Measurements from ENCODE around the gene C20orf141.

The C20orf141 gene

DNA sequence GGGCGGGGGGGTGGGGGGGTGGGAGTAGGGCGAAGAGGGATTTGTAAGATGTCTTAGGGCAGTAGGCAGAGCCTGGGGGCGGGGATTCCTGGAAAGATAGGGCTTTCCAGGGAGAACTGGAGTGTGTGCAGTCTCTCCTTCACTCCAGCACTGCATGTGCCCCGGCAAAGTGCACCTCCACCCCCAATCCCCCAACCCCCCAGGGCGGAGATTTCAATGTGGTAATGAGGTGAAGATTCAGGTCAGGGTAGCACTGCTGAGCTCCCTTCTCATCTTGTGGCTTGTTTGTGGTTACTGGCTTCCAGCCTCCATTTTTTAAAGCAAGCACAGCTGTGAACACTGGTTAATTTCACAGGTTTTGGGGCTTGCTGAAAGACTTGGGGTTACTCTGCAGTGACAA, 7.3 kb downstream of the C20orf141 start:
- Histone ChIP-seq H3K27me3 (ENCODE audit: insufficient read depth, low read length, poor library complexity, severe bottlenecking) (no peaks in the 10 kb centered on the region), H3K9me2 (replicated peaks; ENCODE audit: low read depth, low read length) (no peaks in the 10 kb centered on the region), H3K4me1 (ENCODE audit: insufficient read depth, low read length, poor library complexity, severe bottlenecking) (peaks cover 20% of the 10 kb centered on the region), H3K36me3 (ENCODE audit: insufficient read depth, low read length) (no peaks in the 10 kb centered on the region), H3K79me2 (ENCODE audit: insufficient read depth, low read length) (no peaks in the 10 kb centered on the region), H2AFZ (ENCODE audit: low read length) (no peak overlapping the region), H3K9ac (ENCODE audit: low read depth, low read length, poor library complexity, severe bottlenecking) (no peak overlapping the region), H3F3A (ENCODE audit: low read depth) (no peaks in the 10 kb centered on the region), H3K4me3 (ENCODE audit: low read length, poor library complexity, severe bottlenecking) (no peak overlapping the region), H3K4me2 (ENCODE audit: low read depth, low read length, poor library complexity, severe bottlenecking) (peak overlapping the region; percentile 35), H3K9me3 (ENCODE audit: insufficient read depth, low read depth, low read length) (no peaks in the 10 kb centered on the region), H4K20me1 (ENCODE audit: insufficient read depth, low read length, poor library complexity, severe bottlenecking) (no peaks in the 10 kb centered on the region)
- TF ChIP-seq, protein P1, sequence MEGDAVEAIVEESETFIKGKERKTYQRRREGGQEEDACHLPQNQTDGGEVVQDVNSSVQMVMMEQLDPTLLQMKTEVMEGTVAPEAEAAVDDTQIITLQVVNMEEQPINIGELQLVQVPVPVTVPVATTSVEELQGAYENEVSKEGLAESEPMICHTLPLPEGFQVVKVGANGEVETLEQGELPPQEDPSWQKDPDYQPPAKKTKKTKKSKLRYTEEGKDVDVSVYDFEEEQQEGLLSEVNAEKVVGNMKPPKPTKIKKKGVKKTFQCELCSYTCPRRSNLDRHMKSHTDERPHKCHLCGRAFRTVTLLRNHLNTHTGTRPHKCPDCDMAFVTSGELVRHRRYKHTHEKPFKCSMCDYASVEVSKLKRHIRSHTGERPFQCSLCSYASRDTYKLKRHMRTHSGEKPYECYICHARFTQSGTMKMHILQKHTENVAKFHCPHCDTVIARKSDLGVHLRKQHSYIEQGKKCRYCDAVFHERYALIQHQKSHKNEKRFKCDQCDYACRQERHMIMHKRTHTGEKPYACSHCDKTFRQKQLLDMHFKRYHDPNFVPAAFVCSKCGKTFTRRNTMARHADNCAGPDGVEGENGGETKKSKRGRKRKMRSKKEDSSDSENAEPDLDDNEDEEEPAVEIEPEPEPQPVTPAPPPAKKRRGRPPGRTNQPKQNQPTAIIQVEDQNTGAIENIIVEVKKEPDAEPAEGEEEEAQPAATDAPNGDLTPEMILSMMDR (conservative IDR thresholded peaks at IDR 0.05; ENCODE audit: low read length): no peak

DNA sequence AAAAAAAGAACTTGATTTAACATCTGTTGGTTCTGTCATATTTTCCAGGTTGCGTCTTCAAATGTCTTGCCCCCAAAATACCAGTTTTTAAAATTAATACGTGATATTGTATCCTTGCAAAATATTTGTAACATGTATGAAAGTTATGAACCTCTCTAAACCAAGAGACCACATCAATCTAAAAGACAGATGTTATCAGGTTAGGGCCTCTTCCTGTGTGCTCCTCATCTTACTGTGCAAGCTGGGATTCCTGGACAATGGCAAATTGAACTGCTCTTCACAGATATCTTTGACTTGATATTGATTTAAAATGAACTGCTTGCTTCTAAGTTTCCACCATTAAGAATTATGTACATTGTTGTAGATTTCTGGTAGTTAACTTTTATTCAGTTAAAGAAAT, 11.0 kb downstream of the C20orf141 start:
- H3K4me1 ChIP-seq (ENCODE audit: insufficient read depth, low read length, poor library complexity, severe bottlenecking): peaks cover 21% of the 10 kb centered on the region
- H3K27me3 ChIP-seq (ENCODE audit: insufficient read depth, low read length, poor library complexity, severe bottlenecking): no peaks in the 10 kb centered on the region

DNA sequence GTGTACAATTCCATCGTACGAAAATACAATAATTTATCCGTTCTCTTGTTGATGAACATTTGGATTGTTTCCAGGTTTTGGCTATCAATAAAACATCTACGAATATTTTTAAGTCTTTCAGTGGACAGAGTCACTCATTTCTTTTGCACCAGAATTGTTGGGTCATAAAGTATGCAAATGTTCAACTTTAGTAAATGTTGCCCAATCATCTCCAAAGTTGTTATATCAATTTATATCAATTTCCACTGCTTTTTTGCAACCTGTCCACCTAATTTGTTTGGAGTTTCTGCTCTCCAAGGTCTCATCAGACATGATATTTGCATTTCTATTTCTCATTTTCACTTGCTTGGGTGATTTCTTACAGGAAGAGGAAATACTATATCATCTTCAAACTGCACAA, 11.9 kb downstream of the C20orf141 start:
- H3K9ac ChIP-seq (ENCODE audit: low read depth, low read length, poor library complexity, severe bottlenecking): no peak overlapping the region
- H3F3A ChIP-seq (ENCODE audit: low read depth): no peaks in the 10 kb centered on the region
- no peaks in the 10 kb centered on the region for H3K27me3 ChIP-seq (ENCODE audit: insufficient read depth, low read length, poor library complexity, severe bottlenecking)
- H3K4me2 ChIP-seq (ENCODE audit: low read depth, low read length, poor library complexity, severe bottlenecking): peak overlapping the region; percentile 0
- no peaks in the 10 kb centered on the region for H3K79me2 ChIP-seq (ENCODE audit: insufficient read depth, low read length)
- H2AFZ ChIP-seq (ENCODE audit: low read length): no peak overlapping the region
- H3K9me2 ChIP-seq (replicated peaks; ENCODE audit: low read depth, low read length): no peaks in the 10 kb centered on the region
- no peak overlapping the region for H3K4me3 ChIP-seq (ENCODE audit: low read length, poor library complexity, severe bottlenecking)
- no peaks in the 10 kb centered on the region for H4K20me1 ChIP-seq (ENCODE audit: insufficient read depth, low read length, poor library complexity, severe bottlenecking)
- H3K9me3 ChIP-seq (ENCODE audit: insufficient read depth, low read depth, low read length): no peaks in the 10 kb centered on the region
- H3K4me1 ChIP-seq (ENCODE audit: insufficient read depth, low read length, poor library complexity, severe bottlenecking): peaks cover 19% of the 10 kb centered on the region
- TF ChIP-seq EZH2phosphoT487 (IDR thresholded peaks at IDR 0.05; ENCODE audit: borderline replicate concordance): no peak
- TF ChIP-seq, protein P1 (conservative IDR thresholded peaks at IDR 0.05; ENCODE audit: low read length): no peak
- H3K36me3 ChIP-seq (ENCODE audit: insufficient read depth, low read length): no peaks in the 10 kb centered on the region

More for the DNA sequence above, 11.0 kb downstream of the C20orf141 start:
- no peaks in the 10 kb centered on the region for H3K36me3 ChIP-seq (ENCODE audit: insufficient read depth, low read length)
- H3F3A ChIP-seq (ENCODE audit: low read depth): no peaks in the 10 kb centered on the region
- H3K4me2 ChIP-seq (ENCODE audit: low read depth, low read length, poor library complexity, severe bottlenecking): peak overlapping the region; percentile 64
- H3K9me3 ChIP-seq (ENCODE audit: insufficient read depth, low read depth, low read length): no peaks in the 10 kb centered on the region
- no peak overlapping the region for H2AFZ ChIP-seq (ENCODE audit: low read length)
- H3K79me2 ChIP-seq (ENCODE audit: insufficient read depth, low read length): no peaks in the 10 kb centered on the region
- no peaks in the 10 kb centered on the region for H4K20me1 ChIP-seq (ENCODE audit: insufficient read depth, low read length, poor library complexity, severe bottlenecking)
- no peaks in the 10 kb centered on the region for H3K9me2 ChIP-seq (replicated peaks; ENCODE audit: low read depth, low read length)
- H3K9ac ChIP-seq (ENCODE audit: low read depth, low read length, poor library complexity, severe bottlenecking): no peak overlapping the region
- TF ChIP-seq, protein P1 (conservative IDR thresholded peaks at IDR 0.05; ENCODE audit: low read length): no peak
- TF ChIP-seq EZH2phosphoT487 (IDR thresholded peaks at IDR 0.05; ENCODE audit: borderline replicate concordance): no peak
- peak overlapping the region; percentile 26 for H3K4me3 ChIP-seq (ENCODE audit: low read length, poor library complexity, severe bottlenecking)
